Measurements from ENCODE around the gene PFDN4.
"Not testable (repeated sequence)": the region's sequence is repeated elsewhere in the genome, so short reads cannot be mapped to it uniquely, and the experiment has no call there.

PFDN4 gene

DNA sequence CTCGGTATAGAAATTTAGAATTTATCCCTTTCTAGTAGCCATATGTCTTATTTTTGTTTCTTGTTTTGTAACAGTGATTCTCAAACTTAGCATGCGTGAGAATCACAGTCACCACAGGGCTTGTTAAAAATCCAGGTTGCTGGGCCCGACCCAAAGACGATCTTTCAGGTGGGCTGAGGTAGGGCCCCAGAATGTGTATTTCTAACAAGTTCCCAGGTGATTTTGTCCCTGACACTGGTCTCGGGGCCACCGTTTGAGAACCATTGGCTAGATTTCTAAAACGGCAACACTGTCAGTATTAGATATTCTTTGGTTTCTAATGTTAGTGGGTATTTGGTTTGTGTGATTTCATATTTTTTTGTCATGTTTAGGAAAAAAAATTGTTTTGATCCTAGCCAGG is 9.9 kb downstream of the PFDN4 start:
- TF ChIP-seq POLR2A (IDR thresholded peaks at IDR 0.05; ENCODE audit: low read length) (no peak), GATA1 (IDR thresholded peaks at IDR 0.05; ENCODE audit: low read depth, low read length) (no peak)

DNA sequence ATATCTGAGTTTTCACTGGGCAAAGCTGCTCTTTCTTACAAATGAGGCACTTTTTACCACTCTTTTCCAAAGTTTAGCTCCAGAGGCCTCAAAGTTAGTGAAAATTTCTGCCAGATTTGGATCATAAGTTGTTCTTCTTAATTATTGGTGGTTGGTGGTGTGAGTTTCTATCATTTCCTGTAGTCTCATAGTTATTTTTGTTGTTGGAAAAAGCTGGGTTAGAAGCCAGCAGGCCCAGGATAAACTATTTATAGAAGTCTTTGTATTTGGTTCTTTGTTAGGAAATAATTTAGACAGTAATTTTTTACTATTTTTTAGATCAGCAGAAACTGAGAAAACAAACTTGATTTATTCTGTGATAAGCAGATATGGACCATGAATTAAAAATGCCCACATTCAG is 10.6 kb downstream of the PFDN4 start:
- TF ChIP-seq POLR2A (IDR thresholded peaks at IDR 0.05; ENCODE audit: low read length) (no peak), GATA1 (IDR thresholded peaks at IDR 0.05; ENCODE audit: low read depth, low read length) (no peak)
- DNase-seq, result no peak

More for the DNA sequence above, 9.9 kb downstream of the PFDN4 start:
- DNase-seq, result no peak

DNA sequence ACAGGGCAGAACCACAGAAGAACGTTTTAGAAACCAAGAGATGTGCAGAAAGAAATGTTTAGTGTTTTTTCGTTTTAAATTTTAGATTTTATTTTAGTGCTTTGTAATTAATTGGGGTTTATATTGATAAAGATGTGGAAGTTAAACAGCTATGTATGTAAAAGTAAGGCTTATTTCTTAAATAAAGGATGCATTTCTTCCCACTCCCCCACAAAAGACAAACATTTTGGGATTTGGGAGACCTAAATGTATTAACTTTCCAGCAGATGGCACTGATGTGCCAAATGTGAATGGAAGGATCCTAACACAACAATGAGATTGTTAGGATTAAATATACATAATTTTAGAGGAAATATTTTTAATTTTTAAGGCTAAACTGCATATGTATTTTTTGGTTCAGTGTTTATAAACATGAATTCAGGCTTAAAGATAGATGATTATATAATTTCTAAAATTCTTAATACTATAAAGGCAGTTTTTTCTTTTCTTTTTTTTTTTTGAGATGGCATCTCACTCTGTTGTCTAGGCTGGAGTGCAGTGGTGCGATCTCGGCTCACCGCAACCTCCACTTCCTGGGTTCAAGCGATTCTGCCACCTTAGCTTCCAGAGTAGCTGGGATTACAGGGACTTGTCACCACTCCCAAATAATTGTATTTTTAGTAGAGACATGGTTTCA is 12.0 kb downstream of the PFDN4 start:
- peak; percentile 9 to 23 for DNase-seq
- no peak for TF ChIP-seq POLR2A (IDR thresholded peaks at IDR 0.05; ENCODE audit: low read length)
- no peak for TF ChIP-seq GATA1 (IDR thresholded peaks at IDR 0.05; ENCODE audit: low read depth, low read length)

DNA sequence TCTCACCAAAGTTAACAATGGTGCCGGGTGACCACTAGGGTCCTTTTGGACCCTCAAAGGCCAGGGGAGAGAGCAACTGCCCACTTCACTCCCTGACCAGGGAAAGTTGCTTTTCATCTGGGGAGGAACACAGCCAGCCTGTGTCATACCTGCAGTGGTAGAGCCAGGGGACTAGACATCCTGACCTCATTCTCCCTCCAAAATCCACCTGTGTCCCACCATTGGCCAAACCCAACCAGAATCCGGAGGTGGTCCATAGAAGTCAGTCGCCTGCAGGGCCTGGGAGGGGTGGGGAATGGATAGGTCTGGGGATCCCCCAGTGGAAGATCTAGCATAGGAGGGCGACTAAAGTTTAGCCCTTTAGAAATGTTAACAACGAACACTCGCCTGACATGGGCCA is 12.8 kb downstream of the PFDN4 start:
- DNase-seq, result no peak
- TF ChIP-seq POLR2A (IDR thresholded peaks at IDR 0.05; ENCODE audit: low read length) (no peak), GATA1 (IDR thresholded peaks at IDR 0.05; ENCODE audit: low read depth, low read length) (no peak)

DNA sequence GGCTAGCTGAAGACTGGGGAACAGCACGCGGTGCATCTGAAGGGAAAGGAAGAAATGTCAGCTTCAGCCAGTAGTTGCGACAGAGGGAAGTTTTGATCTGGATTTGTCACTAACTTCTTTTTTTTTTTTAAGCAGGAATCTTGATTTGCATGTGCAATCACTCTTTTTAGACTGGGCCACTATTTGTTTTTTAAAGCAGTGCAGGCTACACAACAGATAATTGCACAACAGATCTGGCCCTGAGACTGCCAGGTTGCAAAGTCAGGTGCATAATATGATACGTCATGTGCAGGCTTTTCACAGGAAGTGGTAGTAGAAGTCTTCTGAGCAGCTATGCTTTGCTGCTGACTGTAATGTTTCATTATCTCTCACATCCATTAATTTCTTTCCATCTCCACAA is 13.5 kb downstream of the PFDN4 start:
- no peak for DNase-seq
- TF ChIP-seq POLR2A (IDR thresholded peaks at IDR 0.05; ENCODE audit: low read length) (no peak), GATA1 (IDR thresholded peaks at IDR 0.05; ENCODE audit: low read depth, low read length) (no peak)

DNA sequence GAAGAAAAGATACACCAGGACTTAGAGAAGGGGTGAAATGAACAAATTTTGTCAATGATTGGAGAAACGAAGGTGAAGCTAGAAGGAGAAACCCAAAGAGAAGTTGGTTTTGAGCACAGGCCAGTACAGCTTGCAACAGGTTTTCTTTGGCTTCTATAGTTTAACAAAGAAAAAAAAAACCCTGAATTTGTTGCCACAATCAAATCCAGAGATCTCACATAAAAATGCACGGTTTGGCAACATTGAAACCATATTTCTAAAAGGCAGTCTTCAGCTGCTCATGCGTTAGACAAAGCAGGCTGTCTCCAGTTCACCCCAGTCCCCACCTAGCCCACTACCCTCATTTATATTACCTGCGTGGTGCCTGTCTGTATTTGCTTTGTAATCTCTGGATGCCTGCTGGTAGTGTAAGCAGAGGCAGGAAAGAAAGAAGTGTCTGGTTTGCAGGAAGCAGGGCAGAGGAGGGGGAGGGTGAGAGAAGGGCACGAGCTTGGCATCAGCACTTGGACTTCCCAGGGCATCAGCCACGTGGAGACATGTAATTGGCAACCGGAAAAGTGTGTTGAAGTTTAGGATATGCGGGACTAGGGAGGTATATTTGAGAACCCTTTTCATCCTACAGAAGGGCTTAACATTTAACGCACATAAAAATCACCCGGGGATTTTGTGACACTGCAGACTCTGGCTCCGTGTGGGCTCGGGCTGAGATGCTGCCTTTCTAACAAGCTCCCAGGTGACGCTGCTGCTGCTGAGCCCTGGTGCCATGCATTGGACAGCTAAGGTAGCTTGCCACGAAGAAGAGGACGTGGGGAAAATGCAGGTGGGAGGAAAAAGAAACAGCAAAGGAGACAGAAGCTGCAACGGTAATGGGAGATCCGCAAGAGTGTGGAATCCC is 14.4 kb downstream of the PFDN4 start:
- TF ChIP-seq GATA1 (IDR thresholded peaks at IDR 0.05; ENCODE audit: low read depth, low read length) (no peak), POLR2A (IDR thresholded peaks at IDR 0.05; ENCODE audit: low read length) (no peak)
- no peak for DNase-seq

DNA sequence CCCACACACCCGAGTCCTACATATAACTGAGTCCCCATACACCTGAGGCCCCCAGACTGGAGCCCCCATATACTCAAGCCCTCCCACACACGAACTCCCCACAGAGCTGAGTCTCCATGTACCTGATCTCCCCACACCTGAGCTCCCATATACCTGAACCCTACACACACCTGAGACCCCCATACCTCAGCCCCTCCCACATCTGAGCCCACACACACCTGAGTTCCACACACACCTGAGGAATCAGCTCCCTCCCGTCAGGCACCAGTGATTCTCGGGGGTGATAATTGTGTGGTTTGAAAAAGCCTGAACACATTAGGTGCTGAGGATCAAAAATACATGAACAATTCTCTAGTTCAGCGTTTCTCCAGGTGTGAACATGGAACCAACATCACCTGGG is 15.4 kb downstream of the PFDN4 start:
- TF ChIP-seq POLR2A (IDR thresholded peaks at IDR 0.05; ENCODE audit: low read length) (no peak), GATA1 (IDR thresholded peaks at IDR 0.05; ENCODE audit: low read depth, low read length) (no peak)
- no peak for DNase-seq

DNA sequence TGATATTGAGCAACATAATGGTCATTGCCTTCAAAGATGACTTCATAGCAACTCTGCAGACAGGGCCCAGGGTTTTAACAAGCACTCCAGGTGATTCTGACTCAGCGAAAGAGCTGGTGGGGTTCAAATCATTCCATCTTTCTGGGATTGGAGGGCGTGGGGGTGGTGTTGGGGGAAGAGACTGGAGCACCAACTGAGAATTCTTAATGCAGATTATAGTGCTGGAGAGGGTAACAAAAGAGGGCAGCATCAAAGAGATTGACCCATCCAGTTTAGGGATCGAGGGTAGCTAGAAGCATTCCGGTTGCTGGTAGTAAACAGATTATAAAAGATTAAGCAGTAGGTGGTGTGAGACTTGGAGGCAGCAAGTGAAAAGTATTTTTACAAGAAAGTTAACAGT is 15.9 kb downstream of the PFDN4 start:
- DNase-seq, result no peak
- no peak for TF ChIP-seq GATA1 (IDR thresholded peaks at IDR 0.05; ENCODE audit: low read depth, low read length)
- no peak for TF ChIP-seq POLR2A (IDR thresholded peaks at IDR 0.05; ENCODE audit: low read length)

DNA sequence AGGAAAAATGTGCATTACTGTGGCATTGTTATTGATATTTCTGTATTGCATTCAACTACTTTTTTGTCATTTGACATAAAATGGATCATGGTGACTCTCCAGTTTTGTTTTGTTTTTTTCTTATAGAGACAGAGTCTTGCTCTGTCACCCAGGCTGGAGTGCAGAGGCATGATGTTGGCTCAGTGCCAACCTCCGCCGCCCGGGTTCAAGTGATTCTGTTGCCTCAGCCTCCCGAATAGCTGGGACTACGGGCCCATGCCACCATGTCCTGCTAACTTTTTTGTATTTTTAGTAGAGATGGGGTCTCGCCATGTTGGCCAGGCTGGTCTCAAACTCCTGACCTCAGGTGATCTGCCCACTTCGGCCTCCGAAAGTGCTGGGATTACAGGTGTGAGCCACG is 16.8 kb downstream of the PFDN4 start:
- DNase-seq, result not testable (repeated sequence)

DNA sequence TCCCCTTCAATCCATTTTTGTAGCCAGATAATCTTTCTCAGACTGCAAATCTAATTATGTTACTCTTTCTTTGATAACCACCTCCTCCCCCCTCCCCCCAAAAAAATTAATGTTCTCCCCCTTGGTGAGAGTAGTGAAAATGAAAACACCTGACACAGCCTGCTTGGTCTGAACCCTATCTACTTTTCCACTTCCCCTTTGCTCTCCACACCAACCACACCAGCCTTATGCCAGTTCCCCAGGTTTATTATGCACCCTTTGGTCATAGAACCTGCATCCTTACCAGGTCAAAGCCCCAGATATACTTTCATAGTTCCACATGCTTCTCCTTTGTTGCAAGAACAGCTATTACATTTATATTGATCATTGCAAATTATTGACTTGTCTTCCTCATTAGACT is 19.4 kb downstream of the PFDN4 start:
- DNase-seq, result no peak
- TF ChIP-seq GATA1 (IDR thresholded peaks at IDR 0.05; ENCODE audit: low read depth, low read length), result no peak
- no peak for TF ChIP-seq POLR2A (IDR thresholded peaks at IDR 0.05; ENCODE audit: low read length)

DNA sequence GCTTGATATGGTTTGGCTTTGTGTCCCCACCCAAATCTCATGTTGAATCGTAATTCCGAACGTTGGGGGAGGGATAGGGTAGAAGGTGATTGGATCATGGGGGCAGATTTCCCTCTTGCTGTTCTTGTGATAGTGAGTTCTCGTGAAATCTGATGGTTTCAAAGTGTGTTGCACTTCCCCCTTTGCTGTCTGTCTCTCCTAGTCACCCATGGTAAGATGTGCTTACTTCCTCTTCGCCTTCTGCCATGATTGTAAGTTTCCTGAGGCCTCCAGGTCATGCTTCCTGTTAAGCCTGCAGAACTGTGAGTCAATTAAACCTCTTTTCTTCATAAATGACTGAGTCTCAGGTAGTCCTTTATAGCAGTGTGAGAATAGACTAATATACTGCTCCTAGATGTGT is 19.9 kb downstream of the PFDN4 start:
- TF ChIP-seq GATA1 (IDR thresholded peaks at IDR 0.05; ENCODE audit: low read depth, low read length) (no peak), POLR2A (IDR thresholded peaks at IDR 0.05; ENCODE audit: low read length) (no peak)
- no peak for DNase-seq

DNA sequence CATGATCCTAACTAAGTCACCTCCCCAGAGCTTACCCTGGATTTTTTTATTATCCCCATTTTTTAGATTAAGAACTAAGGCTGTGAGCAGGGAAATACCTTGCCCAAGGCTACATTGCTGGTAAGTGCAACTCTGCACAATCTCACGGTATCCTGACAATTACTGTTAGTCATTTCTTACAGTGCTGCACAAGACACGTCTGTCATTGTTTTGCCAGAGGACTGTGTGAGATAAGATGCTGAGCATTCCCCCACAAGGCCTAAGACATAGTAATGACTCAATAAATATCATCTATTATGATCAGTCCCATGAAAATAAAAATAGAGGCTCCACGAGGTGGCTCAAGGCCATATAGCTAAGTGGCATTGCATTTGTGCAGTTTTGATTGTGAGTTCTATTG is 21.0 kb downstream of the PFDN4 start:
- no peak for DNase-seq
- TF ChIP-seq GATA1 (IDR thresholded peaks at IDR 0.05; ENCODE audit: low read depth, low read length), result no peak
- TF ChIP-seq POLR2A (IDR thresholded peaks at IDR 0.05; ENCODE audit: low read length), result no peak

DNA sequence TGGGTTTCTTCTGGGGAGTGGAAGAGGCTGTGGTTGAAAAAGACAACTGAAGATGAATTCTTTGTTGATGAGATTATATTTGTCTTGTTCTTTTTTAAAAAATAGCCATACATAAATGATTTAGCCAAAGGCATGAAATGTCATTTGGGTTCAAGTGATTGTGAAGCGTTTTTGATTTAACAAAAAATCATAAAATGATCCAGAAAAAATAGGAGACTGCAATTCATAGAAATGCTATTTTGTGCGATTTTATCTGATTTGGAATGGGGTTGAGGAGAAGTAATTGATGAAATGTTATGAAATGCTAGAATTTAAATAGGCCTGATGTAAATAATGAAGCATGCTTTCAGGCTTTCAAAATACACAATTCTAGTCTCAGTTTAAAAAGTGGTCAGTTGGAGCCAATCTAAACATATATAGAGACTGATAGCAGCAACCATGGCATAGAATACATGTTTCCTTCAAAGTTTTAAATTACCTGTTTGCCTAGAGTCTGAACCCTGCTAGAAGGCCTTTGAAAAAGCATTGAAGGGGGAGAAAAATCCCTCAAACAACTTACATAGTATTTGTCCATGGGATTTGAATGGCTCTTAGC is 21.8 kb downstream of the PFDN4 start:
- DNase-seq, result no peak
- TF ChIP-seq POLR2A (IDR thresholded peaks at IDR 0.05; ENCODE audit: low read length) (no peak), GATA1 (IDR thresholded peaks at IDR 0.05; ENCODE audit: low read depth, low read length) (no peak)

DNA sequence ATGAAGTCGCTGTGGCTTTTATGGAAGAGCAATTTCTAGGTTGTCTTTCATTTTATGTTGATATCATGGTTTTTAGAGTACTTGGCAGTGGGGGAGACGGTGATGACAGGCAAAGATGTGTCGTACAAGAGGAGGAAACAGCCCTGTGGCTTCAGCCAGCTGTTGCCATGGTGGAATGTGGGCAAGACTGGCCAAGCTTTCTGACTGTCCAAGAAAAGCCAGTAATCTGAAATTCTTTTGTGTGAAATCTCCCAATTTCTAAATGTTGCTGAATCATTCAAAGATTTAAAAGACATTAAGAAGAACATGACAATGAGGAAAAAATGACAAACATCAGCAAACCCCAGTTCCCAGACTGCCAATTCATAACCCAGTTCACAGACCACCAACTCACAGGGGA is 23.1 kb downstream of the PFDN4 start:
- TF ChIP-seq POLR2A (IDR thresholded peaks at IDR 0.05; ENCODE audit: low read length), result no peak
- no peak for TF ChIP-seq GATA1 (IDR thresholded peaks at IDR 0.05; ENCODE audit: low read depth, low read length)
- DNase-seq, result no peak

DNA sequence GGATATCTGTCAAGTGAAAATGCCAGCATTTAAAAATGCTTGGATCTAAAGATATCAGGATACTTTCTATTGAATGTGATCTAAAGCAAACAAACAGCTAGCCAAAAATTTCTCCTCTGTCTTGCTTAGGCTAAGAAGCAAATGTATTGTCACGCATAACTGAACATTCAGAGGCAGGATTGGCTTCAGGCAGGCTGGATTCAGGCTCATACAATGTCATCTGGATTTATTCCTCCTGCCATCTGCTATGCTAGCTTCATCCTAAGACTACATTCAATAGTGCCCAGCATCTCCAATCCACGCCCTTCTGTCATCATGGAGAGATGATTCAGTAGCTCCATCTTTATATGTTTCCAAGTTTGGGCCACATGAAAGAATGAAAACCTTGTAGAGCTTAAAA is 27.1 kb downstream of the PFDN4 start:
- TF ChIP-seq GATA1 (IDR thresholded peaks at IDR 0.05; ENCODE audit: low read depth, low read length) (no peak), POLR2A (IDR thresholded peaks at IDR 0.05; ENCODE audit: low read length) (no peak)
- DNase-seq, result no peak

Measured in erythroblast (primary cell).